ENCODE data around the gene SMIM41. TPM values are rescaled to one million over a fixed set of nuclear protein-coding genes. Genes with fewer than 3 reads are reported as not detected.

Gene SMIM41
- total RNA-seq, 2 experiments from 2014 or later, result not detected

GRCh38 chr12:52045794-52046199, 33.7 kb upstream of the SMIM41 start:
- no TSS peak for BruUV-seq (replicated peaks)
- TF ChIP-seq EZH2phosphoT487 (IDR thresholded peaks at IDR 0.05; ENCODE audit: borderline replicate concordance, low read depth, low read length) (no peak), CTCF (conservative IDR thresholded peaks at IDR 0.05; ENCODE audit: low read length) (no peak)
- no peak overlapping the region for H3K4me3 ChIP-seq (ENCODE audit: low read depth, low read length, poor library complexity, severe bottlenecking)
- H3K9me2 ChIP-seq (ENCODE audit: insufficient read depth, low read length), result no peaks in the 10 kb centered on the region
- H3K4me2 ChIP-seq (ENCODE audit: low read length), result no peak overlapping the region
- CTCF ChIA-PET (ENCODE audit: unreplicated experiment), result interaction anchor here (0.6 to 1.8 kb wide), 3 partner anchors 15 to 43 kb away, joined by 3 to 4 read pairs (median 3); no protein-coding TSS in a partner anchor
- no peak overlapping the region for H3K27ac ChIP-seq (ENCODE audit: low read depth, low read length, poor library complexity, severe bottlenecking)
- peaks cover 7% of the 10 kb centered on the region; the same call in 1 of the 2 replicates for H3K79me2 ChIP-seq (ENCODE audit: insufficient read depth, low read depth, low read length)
- H4K20me1 ChIP-seq (ENCODE audit: insufficient read depth, low read length), result no peaks in the 10 kb centered on the region
- H3K36me3 ChIP-seq (ENCODE audit: insufficient read depth, low read length), result peaks cover 35% of the 10 kb centered on the region; the same call in 1 of the 2 replicates
- no peak for DNase-seq (ENCODE audit: low spot score)
- H2AFZ ChIP-seq (ENCODE audit: low read length), result no peak overlapping the region
- H3K4me1 ChIP-seq (ENCODE audit: insufficient read depth, low read length, poor library complexity, severe bottlenecking), result peaks cover 46% of the 10 kb centered on the region
- intact Hi-C loops (cut with micrococcal nuclease; ENCODE audit: unreplicated experiment), result no loop called here
- POLR2A ChIA-PET, result interaction anchor here (0.6 to 1.7 kb wide), 3 partner anchors 13 to 769 kb away, joined by 3 to 5 read pairs (median 3); no protein-coding TSS in a partner anchor
- no peaks in the 10 kb centered on the region for H3K9me3 ChIP-seq (ENCODE audit: low read length)

GRCh38 chr12:52046859-52047258, 32.6 kb upstream of the SMIM41 start:
- CTCF ChIA-PET (ENCODE audit: unreplicated experiment), result no interaction called here
- Histone ChIP-seq H3K79me2 (ENCODE audit: insufficient read depth, low read depth, low read length) (peaks cover 7% of the 10 kb centered on the region; the same call in 1 of the 2 replicates), H3K27ac (ENCODE audit: low read depth, low read length, poor library complexity, severe bottlenecking) (no peak overlapping the region), H3K4me2 (ENCODE audit: low read length) (no peak overlapping the region), H3K4me3 (ENCODE audit: low read depth, low read length, poor library complexity, severe bottlenecking) (no peak overlapping the region), H3K36me3 (ENCODE audit: insufficient read depth, low read length) (peaks cover 35% of the 10 kb centered on the region; the same call in 1 of the 2 replicates), H3K9me2 (ENCODE audit: insufficient read depth, low read length) (no peaks in the 10 kb centered on the region), H4K20me1 (ENCODE audit: insufficient read depth, low read length) (no peaks in the 10 kb centered on the region), H3K9me3 (ENCODE audit: low read length) (no peaks in the 10 kb centered on the region), H3K4me1 (ENCODE audit: insufficient read depth, low read length, poor library complexity, severe bottlenecking) (peaks cover 46% of the 10 kb centered on the region), H2AFZ (ENCODE audit: low read length) (no peak overlapping the region)
- no TSS peak for BruUV-seq (replicated peaks)
- POLR2A ChIA-PET, result no interaction called here
- no peak for TF ChIP-seq CTCF (conservative IDR thresholded peaks at IDR 0.05; ENCODE audit: low read length)
- TF ChIP-seq EZH2phosphoT487 (IDR thresholded peaks at IDR 0.05; ENCODE audit: borderline replicate concordance, low read depth, low read length), result no peak
- intact Hi-C loops (cut with micrococcal nuclease; ENCODE audit: unreplicated experiment), result no loop called here
- no peak for DNase-seq (ENCODE audit: low spot score)

GRCh38 chr12:52049286-52049685, 30.2 kb upstream of the SMIM41 start:
- intact Hi-C loops (cut with micrococcal nuclease; ENCODE audit: unreplicated experiment), result no loop called here
- no peaks in the 10 kb centered on the region; the same call in 1 of the 2 replicates for H3K79me2 ChIP-seq (ENCODE audit: insufficient read depth, low read depth, low read length)
- H3K4me3 ChIP-seq (ENCODE audit: low read depth, low read length, poor library complexity, severe bottlenecking), result no peak overlapping the region
- no peak overlapping the region for H2AFZ ChIP-seq (ENCODE audit: low read length)
- peaks cover 43% of the 10 kb centered on the region for H3K4me1 ChIP-seq (ENCODE audit: insufficient read depth, low read length, poor library complexity, severe bottlenecking)
- DNase-seq (ENCODE audit: low spot score), result no peak
- BruUV-seq (replicated peaks), result no TSS peak
- no peak for TF ChIP-seq EZH2phosphoT487 (IDR thresholded peaks at IDR 0.05; ENCODE audit: borderline replicate concordance, low read depth, low read length)
- no peak for TF ChIP-seq CTCF (conservative IDR thresholded peaks at IDR 0.05; ENCODE audit: low read length)
- no peaks in the 10 kb centered on the region for H3K9me3 ChIP-seq (ENCODE audit: low read length)
- no peaks in the 10 kb centered on the region for H3K9me2 ChIP-seq (ENCODE audit: insufficient read depth, low read length)
- H3K4me2 ChIP-seq (ENCODE audit: low read length), result no peak overlapping the region
- H4K20me1 ChIP-seq (ENCODE audit: insufficient read depth, low read length), result no peaks in the 10 kb centered on the region
- ChIA-PET POLR2A (interaction anchor here (0.5 kb wide), 1 partner anchor 75 kb away, joined by 3 read pairs; no protein-coding TSS in a partner anchor), CTCF (ENCODE audit: unreplicated experiment) (no interaction called here)
- H3K27ac ChIP-seq (ENCODE audit: low read depth, low read length, poor library complexity, severe bottlenecking), result no peak overlapping the region
- peaks cover 19% of the 10 kb centered on the region; the same call in 1 of the 2 replicates for H3K36me3 ChIP-seq (ENCODE audit: insufficient read depth, low read length)
